Measurements from ENCODE around the gene CIP2A. TPM values are rescaled to one million over a fixed set of nuclear protein-coding genes. Genes with fewer than 3 reads are reported as not detected.
"Not testable (repeated sequence)": the region's sequence is repeated elsewhere in the genome, so short reads cannot be mapped to it uniquely, and the experiment has no call there.

The CIP2A gene
- 10 to 100 TPM; 11.6 to 29.8 (median 26.5) TPM for total RNA-seq (2021; fragmentation: NEBNext Ultra II Directional; extraction: Animal tissue kit (Norgen Biotek cat#: 25700))
- long read RNA-seq, full-length matches to known transcripts = 1 of 22 reads
- long read RNA-seq, partial matches to known transcripts = 18 of 22 reads
- long read RNA-seq, other reads (novel, unspliced or antisense) = 3 of 22 reads

GRCh38 chr3:108589081-108589997 lies at the start of gene CIP2A, which contains the start of gene DZIP3:
CIP2A (minus strand) TSS chr3:108589438; CDS start chr3:108589375, 63 bp downstream.
DZIP3 (plus strand) TSS chr3:108589722; CDS start chr3:108605407, 15,685 bp downstream.
- Mint-ChIP-seq H3K4me3 (peak within 1 kb of the TSS; percentile 99), H3K9me3 (no peaks in the 10 kb centered on the region), H3K27me3 (ENCODE audit: insufficient read depth) (peaks cover 3% of the 10 kb centered on the region; the same call in 1 of the 2 replicates), H3K27ac (peak within 1 kb of the TSS; percentile 100), H3K36me3 (ENCODE audit: low read depth) (no peaks in the 10 kb centered on the region; the same call in 1 of the 2 replicates), H3K4me1 (ENCODE audit: low read depth) (peaks cover 54% of the 10 kb centered on the region)
- 0 out of 2 replicates have a peak, but pooled peaks have one; percentile 25 for TF ChIP-seq CTCF (IDR thresholded peaks at IDR 0.05)
- DNase-seq = peak; percentile 88

- no peaks in the 10 kb centered on the region; the same call in 1 of the 2 replicates for H3K27me3 Mint-ChIP-seq (ENCODE audit: insufficient read depth)
- no peaks in the 10 kb centered on the region for H3K9me3 Mint-ChIP-seq
- no peak overlapping the region for H3K27ac Mint-ChIP-seq
- no peak for TF ChIP-seq CTCF (IDR thresholded peaks at IDR 0.05)
- H3K36me3 Mint-ChIP-seq (ENCODE audit: low read depth) = no peaks in the 10 kb centered on the region
- H3K4me1 Mint-ChIP-seq (ENCODE audit: low read depth) = no peaks in the 10 kb centered on the region
- H3K4me3 Mint-ChIP-seq = no peak overlapping the region
- DNase-seq = no peak
These were observed 40.7 kb upstream of the CIP2A start for GRCh38 chr3:108629974-108630373.

GRCh38 chr3:108623504-108623903 lies 34.3 kb upstream of the CIP2A start:
- no peaks in the 10 kb centered on the region for H3K9me3 Mint-ChIP-seq
- peaks cover 1% of the 10 kb centered on the region for H3K27me3 Mint-ChIP-seq (ENCODE audit: insufficient read depth)
- no peak for DNase-seq
- H3K4me3 Mint-ChIP-seq = no peak overlapping the region
- H3K27ac Mint-ChIP-seq = no peak overlapping the region
- no peaks in the 10 kb centered on the region for H3K36me3 Mint-ChIP-seq (ENCODE audit: low read depth)
- no peak for TF ChIP-seq CTCF (IDR thresholded peaks at IDR 0.05)
- H3K4me1 Mint-ChIP-seq (ENCODE audit: low read depth) = no peaks in the 10 kb centered on the region

GRCh38 chr3:108620250-108620649 lies 31.0 kb upstream of the CIP2A start:
- no peak for DNase-seq
- Mint-ChIP-seq H3K9me3 (no peaks in the 10 kb centered on the region), H3K4me1 (ENCODE audit: low read depth) (no peaks in the 10 kb centered on the region), H3K27me3 (ENCODE audit: insufficient read depth) (peaks cover 1% of the 10 kb centered on the region), H3K36me3 (ENCODE audit: low read depth) (no peaks in the 10 kb centered on the region), H3K27ac (no peak overlapping the region), H3K4me3 (no peak overlapping the region)
- no peak for TF ChIP-seq CTCF (IDR thresholded peaks at IDR 0.05)

GRCh38 chr3:108616090-108616489 lies 26.9 kb upstream of the CIP2A start:
- DNase-seq; H3K4me1 Mint-ChIP-seq (ENCODE audit: low read depth); H3K27me3 Mint-ChIP-seq (ENCODE audit: insufficient read depth); H3K27ac Mint-ChIP-seq; H3K36me3 Mint-ChIP-seq (ENCODE audit: low read depth); H3K9me3 Mint-ChIP-seq; H3K4me3 Mint-ChIP-seq: not testable (repeated sequence)

- Mint-ChIP-seq H3K4me3 (no peak overlapping the region), H3K9me3 (no peaks in the 10 kb centered on the region), H3K27ac (no peak overlapping the region), H3K36me3 (ENCODE audit: low read depth) (no peaks in the 10 kb centered on the region), H3K4me1 (ENCODE audit: low read depth) (0 out of 2 replicates have a peak, but pooled peaks cover 5% of the 10 kb centered on the region), H3K27me3 (ENCODE audit: insufficient read depth) (no peaks in the 10 kb centered on the region)
- no peak for TF ChIP-seq CTCF (IDR thresholded peaks at IDR 0.05)
- no peak for DNase-seq
These were observed 21.4 kb upstream of the CIP2A start for GRCh38 chr3:108610651-108611050.

Measured in HFFc6 (cell line).